Measurements from ENCODE around the gene PAQR6. TPM values are rescaled to one million over a fixed set of nuclear protein-coding genes. Genes with fewer than 3 reads are reported as not detected.

PAQR6 gene
- total RNA-seq, 1 donor from 2014 or later: 10.8 TPM

- H3K27ac Mint-ChIP-seq (ENCODE audit: unreplicated experiment): no peak overlapping the region
These were observed 20.5 kb upstream of the PAQR6 start for GRCh38 chr1:156268336-156268735.

GRCh38 chr1:156266051-156266450 is 18.2 kb upstream of the PAQR6 start:
- no peak for TF ChIP-seq CTCF (IDR thresholded peaks at IDR 0.05; ENCODE audit: partially characterized antibody, unreplicated experiment)
- DNase-seq: no peak
- Mint-ChIP-seq H3K9me3 (ENCODE audit: unreplicated experiment) (peaks cover 6% of the 10 kb centered on the region), H3K4me1 (ENCODE audit: low read depth, unreplicated experiment) (peaks cover 5% of the 10 kb centered on the region), H3K27ac (ENCODE audit: unreplicated experiment) (no peak overlapping the region), H3K27me3 (ENCODE audit: unreplicated experiment) (peaks cover 2% of the 10 kb centered on the region), H3K4me3 (ENCODE audit: unreplicated experiment) (no peak overlapping the region), H3K36me3 (ENCODE audit: unreplicated experiment) (peaks cover 7% of the 10 kb centered on the region)

More at GRCh38 chr1:156268336-156268735, 20.5 kb upstream of the PAQR6 start:
- Mint-ChIP-seq H3K36me3 (ENCODE audit: unreplicated experiment) (peaks cover 11% of the 10 kb centered on the region), H3K27me3 (ENCODE audit: unreplicated experiment) (peaks cover 4% of the 10 kb centered on the region), H3K9me3 (ENCODE audit: unreplicated experiment) (peaks cover 4% of the 10 kb centered on the region), H3K4me3 (ENCODE audit: unreplicated experiment) (no peak overlapping the region), H3K4me1 (ENCODE audit: low read depth, unreplicated experiment) (peaks cover 1% of the 10 kb centered on the region)
- no peak for DNase-seq
- TF ChIP-seq CTCF (IDR thresholded peaks at IDR 0.05; ENCODE audit: partially characterized antibody, unreplicated experiment): no peak

GRCh38 chr1:156263288-156263655 is 15.4 kb upstream of the PAQR6 start:
- H3K27ac Mint-ChIP-seq (ENCODE audit: unreplicated experiment): no peak overlapping the region
- peaks cover 4% of the 10 kb centered on the region for H3K9me3 Mint-ChIP-seq (ENCODE audit: unreplicated experiment)
- H3K36me3 Mint-ChIP-seq (ENCODE audit: unreplicated experiment): peaks cover 7% of the 10 kb centered on the region
- DNase-seq: no peak
- peaks cover 2% of the 10 kb centered on the region for H3K27me3 Mint-ChIP-seq (ENCODE audit: unreplicated experiment)
- peaks cover 16% of the 10 kb centered on the region for H3K4me1 Mint-ChIP-seq (ENCODE audit: low read depth, unreplicated experiment)
- TF ChIP-seq CTCF (IDR thresholded peaks at IDR 0.05; ENCODE audit: partially characterized antibody, unreplicated experiment): no peak
- H3K4me3 Mint-ChIP-seq (ENCODE audit: unreplicated experiment): no peak overlapping the region

- no peak for DNase-seq
- H3K27ac Mint-ChIP-seq (ENCODE audit: unreplicated experiment): no peak overlapping the region
- peaks cover 7% of the 10 kb centered on the region for H3K36me3 Mint-ChIP-seq (ENCODE audit: unreplicated experiment)
- TF ChIP-seq CTCF (IDR thresholded peaks at IDR 0.05; ENCODE audit: partially characterized antibody, unreplicated experiment): no peak
- peaks cover 16% of the 10 kb centered on the region for H3K4me1 Mint-ChIP-seq (ENCODE audit: low read depth, unreplicated experiment)
- no peak overlapping the region for H3K4me3 Mint-ChIP-seq (ENCODE audit: unreplicated experiment)
- H3K9me3 Mint-ChIP-seq (ENCODE audit: unreplicated experiment): peaks cover 4% of the 10 kb centered on the region
- peaks cover 2% of the 10 kb centered on the region for H3K27me3 Mint-ChIP-seq (ENCODE audit: unreplicated experiment)
These were observed 14.8 kb upstream of the PAQR6 start for GRCh38 chr1:156262461-156263287.

GRCh38 chr1:156260896-156261295 is 13.0 kb upstream of the PAQR6 start:
- DNase-seq: no peak
- peak overlapping the region; percentile 33 for H3K4me3 Mint-ChIP-seq (ENCODE audit: unreplicated experiment)
- H3K9me3 Mint-ChIP-seq (ENCODE audit: unreplicated experiment): peaks cover 4% of the 10 kb centered on the region
- peak overlapping the region; percentile 53 for H3K27ac Mint-ChIP-seq (ENCODE audit: unreplicated experiment)
- no peak for TF ChIP-seq CTCF (IDR thresholded peaks at IDR 0.05; ENCODE audit: partially characterized antibody, unreplicated experiment)
- peaks cover 2% of the 10 kb centered on the region for H3K27me3 Mint-ChIP-seq (ENCODE audit: unreplicated experiment)
- H3K4me1 Mint-ChIP-seq (ENCODE audit: low read depth, unreplicated experiment): peaks cover 16% of the 10 kb centered on the region
- no peaks in the 10 kb centered on the region for H3K36me3 Mint-ChIP-seq (ENCODE audit: unreplicated experiment)
